OCI-LY7 (cell line): ENCODE data around the gene MAP3K5. TPM values are rescaled to one million over a fixed set of nuclear protein-coding genes. Genes with fewer than 3 reads are reported as not detected.

Experiments used
- BruUV-seq: library from RNA; stranded (reverse); fragments of 400-500 nt; replicated peaks from 2 replicates; lab custom pipeline; 2021; lab: Mats Ljungman, UMichigan
- CTCF ChIA-PET: fragments of 300-600 bp; sonication (Branson Sonifier 250); formaldehyde crosslinking; loops from one replicate; lab custom pipeline; 2022; ENCODE audit warnings: antibody characterized with exemption; ENCODE audit not compliant: unreplicated experiment; lab: Charles Lee
- POLR2A ChIA-PET: fragments of 300-600 bp; sonication (Branson Sonifier 250); formaldehyde crosslinking; loops from one replicate; lab custom pipeline; 2022; ENCODE audit warnings: antibody characterized with exemption; lab: Charles Lee
- DNase-seq: peaks from one replicate; pipeline ENCODE4 v3.0.0-alpha.2; 2015; ENCODE audit warnings: low spot score
- H2AFZ ChIP-seq: fragments of 200-600 bp; sonication (generic), shearing (Covaris generic); 2 replicates; pipeline ENCODE4 v1.6.1; 2014; ENCODE audit warnings: mild to moderate bottlenecking, antibody characterized with exemption, low read length, moderate library complexity
- H3K27ac ChIP-seq: fragments of 200-600 bp; sonication (generic); 2 replicates; pipeline ENCODE4 v1.5.1; 2014; ENCODE audit warnings: mixed run types, low read depth, mild to moderate bottlenecking, moderate library complexity, low read length, inconsistent platforms; ENCODE audit not compliant: poor library complexity, severe bottlenecking
- H3K36me3 ChIP-seq: fragments of 200-600 bp; sonication (generic); 2 replicates; pipeline ENCODE4 v1.6.1; 2014; ENCODE audit warnings: mild to moderate bottlenecking, antibody characterized with exemption, low read length, moderate library complexity, mixed read lengths; ENCODE audit not compliant: insufficient read depth
- H3K4me1 ChIP-seq: fragments of 200-600 bp; sonication (generic); 2 replicates; pipeline ENCODE4 v1.5.1; 2014; ENCODE audit warnings: mild to moderate bottlenecking, low read length; ENCODE audit not compliant: insufficient read depth, poor library complexity, severe bottlenecking
- H3K4me2 ChIP-seq: fragments of 200-600 bp; sonication (generic); 2 replicates; pipeline ENCODE4 v1.6.1; 2014; ENCODE audit warnings: mild to moderate bottlenecking, low read length
- H3K4me3 ChIP-seq: fragments of 200-600 bp; sonication (generic); 2 replicates; pipeline ENCODE4 v1.5.1; 2014; ENCODE audit warnings: mild to moderate bottlenecking, low read depth, low read length; ENCODE audit not compliant: poor library complexity, severe bottlenecking
- H3K79me2 ChIP-seq: fragments of 200-600 bp; sonication (generic); 2 replicates; pipeline ENCODE4 v1.6.1; 2016; ENCODE audit warnings: low read depth, mild to moderate bottlenecking, low read length, moderate library complexity, mixed read lengths; ENCODE audit not compliant: insufficient read depth
- H3K9me2 ChIP-seq: fragments of 200-600 bp; sonication (generic); 2 replicates; pipeline ENCODE4 v1.6.1; 2016; ENCODE audit warnings: mild to moderate bottlenecking, low read length, mixed read lengths; ENCODE audit not compliant: insufficient read depth
- H3K9me3 ChIP-seq: fragments of 200-600 bp; sonication (generic); 2 replicates; pipeline ENCODE4 v1.6.1; 2014; ENCODE audit warnings: mild to moderate bottlenecking, mixed run types, low read length, mixed read lengths
- H4K20me1 ChIP-seq: fragments of 200-600 bp; sonication (generic); 2 replicates; pipeline ENCODE4 v1.6.1; 2014; ENCODE audit warnings: mild to moderate bottlenecking, antibody characterized with exemption, low read length, moderate library complexity, mixed read lengths; ENCODE audit not compliant: insufficient read depth
- EZH2phosphoT487 ChIP-seq: fragments of 200-600 bp; sonication (generic); IDR thresholded peaks from 2 replicates; pipeline ENCODE4 v1.6.1; 2018; ENCODE audit warnings: low read depth, borderline replicate concordance, mild to moderate bottlenecking, mixed run types, antibody characterized with exemption, low read length, moderate library complexity, mixed read lengths
- intact Hi-C: fragments of 100-400 bp; cut with micrococcal nuclease; formaldehyde crosslinking; loops from one replicate; pipeline ENCODE4 v1.10.0; 2022; ENCODE audit not compliant: unreplicated experiment
- total RNA-seq, 2 experiments: library from RNA; depleted of rRNA in 1 of 2; stranded (reverse); fragments of >200 nt in 1 of 2; shearing (Covaris generic) in 1 of 2; gene quantifications; 2 replicates each; pipeline ENCODE4 v1.2.3, GENCODE V29; 2014 to 2022
- TF ChIP-seq, protein P1 (sequence below): fragments of 200-600 bp; sonication (generic); conservative IDR thresholded peaks from 2 replicates; pipeline ENCODE4 v1.5.1; 2014; ENCODE audit warnings: mild to moderate bottlenecking, antibody characterized with exemption, low read length, moderate library complexity, mixed read lengths

MAP3K5 gene
- total RNA-seq, 2 experiments from 2014 or later, result 13.8 to 16.6 TPM

- Histone ChIP-seq H3K27ac (no peak overlapping the region), H3K9me3 (no peaks in the 10 kb centered on the region), H3K9me2 (no peaks in the 10 kb centered on the region), H3K4me3 (no peak overlapping the region), H3K36me3 (no peaks in the 10 kb centered on the region), H4K20me1 (no peaks in the 10 kb centered on the region), H3K79me2 (no peaks in the 10 kb centered on the region), H3K4me2 (no peak overlapping the region), H3K4me1 (no peaks in the 10 kb centered on the region), H2AFZ (no peak overlapping the region)
- TF ChIP-seq, protein P1, sequence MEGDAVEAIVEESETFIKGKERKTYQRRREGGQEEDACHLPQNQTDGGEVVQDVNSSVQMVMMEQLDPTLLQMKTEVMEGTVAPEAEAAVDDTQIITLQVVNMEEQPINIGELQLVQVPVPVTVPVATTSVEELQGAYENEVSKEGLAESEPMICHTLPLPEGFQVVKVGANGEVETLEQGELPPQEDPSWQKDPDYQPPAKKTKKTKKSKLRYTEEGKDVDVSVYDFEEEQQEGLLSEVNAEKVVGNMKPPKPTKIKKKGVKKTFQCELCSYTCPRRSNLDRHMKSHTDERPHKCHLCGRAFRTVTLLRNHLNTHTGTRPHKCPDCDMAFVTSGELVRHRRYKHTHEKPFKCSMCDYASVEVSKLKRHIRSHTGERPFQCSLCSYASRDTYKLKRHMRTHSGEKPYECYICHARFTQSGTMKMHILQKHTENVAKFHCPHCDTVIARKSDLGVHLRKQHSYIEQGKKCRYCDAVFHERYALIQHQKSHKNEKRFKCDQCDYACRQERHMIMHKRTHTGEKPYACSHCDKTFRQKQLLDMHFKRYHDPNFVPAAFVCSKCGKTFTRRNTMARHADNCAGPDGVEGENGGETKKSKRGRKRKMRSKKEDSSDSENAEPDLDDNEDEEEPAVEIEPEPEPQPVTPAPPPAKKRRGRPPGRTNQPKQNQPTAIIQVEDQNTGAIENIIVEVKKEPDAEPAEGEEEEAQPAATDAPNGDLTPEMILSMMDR, result no peak
- TF ChIP-seq EZH2phosphoT487, result no peak
- ChIA-PET CTCF (no interaction called here), POLR2A (no interaction called here)
- DNase-seq, result no peak
- BruUV-seq, result no TSS peak
- intact Hi-C loops, result no loop called here
Measured at GRCh38 chr6:136547871-136548270, 244.4 kb downstream of the MAP3K5 start.

GRCh38 chr6:136547336-136547735, 244.9 kb downstream of the MAP3K5 start:
- Histone ChIP-seq H3K4me1 (no peaks in the 10 kb centered on the region), H3K27ac (no peak overlapping the region), H3K36me3 (no peaks in the 10 kb centered on the region), H3K9me3 (no peaks in the 10 kb centered on the region), H3K79me2 (no peaks in the 10 kb centered on the region), H2AFZ (no peak overlapping the region), H3K9me2 (no peaks in the 10 kb centered on the region), H3K4me2 (no peak overlapping the region), H3K4me3 (no peak overlapping the region), H4K20me1 (no peaks in the 10 kb centered on the region)
- ChIA-PET POLR2A (interaction anchor here (0.6 to 0.7 kb wide), 3 partner anchors 12 to 280 kb away, joined by 3 read pairs; no protein-coding TSS in a partner anchor), CTCF (no interaction called here)
- BruUV-seq, result no TSS peak
- DNase-seq, result no peak
- intact Hi-C loops, result no loop called here
- no peak for TF ChIP-seq EZH2phosphoT487
- TF ChIP-seq, protein P1, result peak; percentile 41

DNA sequence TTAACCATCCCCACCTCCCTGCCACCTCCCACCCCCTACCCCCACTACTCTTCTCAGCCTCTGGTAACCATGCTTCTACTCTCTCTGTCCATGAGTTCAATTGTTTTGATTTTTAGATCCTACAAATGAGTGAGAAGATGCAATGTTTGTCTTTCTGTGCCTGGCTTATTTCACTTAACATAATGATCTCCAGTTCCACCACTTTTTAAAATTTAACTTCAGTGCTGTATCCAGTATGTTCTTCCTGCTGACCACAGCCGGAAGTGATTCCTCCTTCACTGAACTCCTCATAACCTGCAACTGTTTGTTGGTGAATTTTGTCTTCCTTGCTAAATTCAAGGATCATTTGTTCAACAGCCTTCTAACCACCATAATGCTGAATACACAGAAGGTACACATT, 245.9 kb downstream of the MAP3K5 start:
- Histone ChIP-seq H3K9me2 (no peaks in the 10 kb centered on the region), H4K20me1 (no peaks in the 10 kb centered on the region), H3K79me2 (no peaks in the 10 kb centered on the region), H3K4me3 (no peak overlapping the region), H3K4me2 (no peak overlapping the region), H3K9me3 (no peaks in the 10 kb centered on the region), H3K36me3 (no peaks in the 10 kb centered on the region), H3K27ac (no peak overlapping the region), H3K4me1 (no peaks in the 10 kb centered on the region), H2AFZ (no peak overlapping the region)
- BruUV-seq, result no TSS peak
- intact Hi-C loops, result no loop called here
- ChIA-PET CTCF (no interaction called here), POLR2A (interaction anchor here (0.7 kb wide), 1 partner anchor 82 kb away, joined by 3 read pairs; no protein-coding TSS in a partner anchor)
- TF ChIP-seq, protein P1, result no peak
- no peak for TF ChIP-seq EZH2phosphoT487
- no peak for DNase-seq
